ENCODE measurements around the gene RCC1.
"Not testable (repeated sequence)": the region's sequence is repeated elsewhere in the genome, so short reads cannot be mapped to it uniquely, and the experiment has no call there.

Gene RCC1

GRCh38 chr1:28545246-28545628, 39.4 kb downstream of the RCC1 start:
- no peak for DNase-seq (ENCODE audit: low read depth)

DNA sequence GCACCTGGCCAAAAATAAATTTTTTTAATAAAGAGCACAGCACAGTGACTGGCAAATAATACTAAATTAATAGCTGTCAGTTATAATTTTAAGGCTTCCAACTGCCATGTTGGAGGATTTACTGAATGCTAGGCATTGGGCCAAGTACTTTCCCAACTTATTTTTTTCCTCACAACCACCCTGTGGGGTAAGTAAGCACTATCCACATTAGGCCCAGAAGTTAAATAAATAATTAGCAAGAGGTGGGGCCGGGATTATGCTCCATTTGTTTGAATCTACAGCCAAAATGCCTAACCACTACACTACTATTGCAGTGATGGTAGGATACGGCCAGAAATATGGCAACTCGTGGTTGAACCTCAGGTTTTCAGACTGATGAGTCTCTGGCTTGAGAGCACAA, 42.5 kb downstream of the RCC1 start:
- peak; percentile 24 for DNase-seq (ENCODE audit: low read depth)

GRCh38 chr1:28551381-28551780, 45.5 kb downstream of the RCC1 start:
- DNase-seq (ENCODE audit: low read depth), result no peak

GRCh38 chr1:28552758-28553663, 47.2 kb downstream of the RCC1 start, which contains the start of gene TRNAU1AP:
TRNAU1AP (plus strand) TSS chr1:28553085; CDS start chr1:28553111, 26 bp downstream.
- peak; percentile 93 for DNase-seq (ENCODE audit: low read depth)

GRCh38 chr1:28560886-28561285, 55.0 kb downstream of the RCC1 start:
- DNase-seq (ENCODE audit: low read depth), result no peak

- DNase-seq (ENCODE audit: low read depth), result no peak
These were observed 58.5 kb downstream of the RCC1 start for GRCh38 chr1:28564310-28564709.

DNA sequence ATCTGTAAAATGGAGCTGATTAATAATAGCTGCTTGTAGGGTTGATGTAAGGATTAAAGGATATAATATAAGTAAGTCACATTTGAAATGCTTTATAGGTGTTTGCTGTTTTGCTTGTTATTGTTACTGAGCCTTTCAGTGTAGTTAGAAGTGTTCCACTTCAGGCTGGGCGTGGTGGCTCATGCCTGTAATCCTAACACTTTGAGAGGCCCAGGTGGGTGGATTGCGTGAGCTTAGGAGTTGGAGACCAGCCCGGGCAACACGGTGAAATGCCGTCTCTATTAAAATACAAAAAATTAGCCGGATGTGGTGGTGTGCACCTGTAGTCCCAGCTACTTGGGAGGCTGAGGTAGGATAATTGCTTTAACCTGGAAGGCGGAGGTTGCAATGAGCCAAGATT, 59.2 kb downstream of the RCC1 start:
- no peak for DNase-seq (ENCODE audit: low read depth)

DNA sequence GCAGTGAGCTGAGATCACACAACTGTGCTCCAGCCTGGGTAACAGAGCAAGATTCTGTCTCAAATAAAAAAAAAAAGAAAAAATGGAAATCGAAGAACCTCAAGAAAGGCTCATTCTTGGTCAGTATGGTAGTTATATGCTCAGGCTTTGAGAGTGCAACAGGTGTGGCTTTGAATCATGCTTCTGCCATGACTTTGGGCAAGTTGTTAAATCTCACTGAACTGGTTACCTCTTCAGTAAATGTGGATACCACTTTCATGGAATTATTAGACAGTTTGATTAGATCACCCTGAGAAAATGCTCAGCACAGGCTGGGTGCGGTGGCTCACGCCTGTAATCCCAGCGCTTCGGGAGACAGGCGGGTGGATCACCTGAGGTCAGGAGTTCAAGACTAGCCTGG, 59.9 kb downstream of the RCC1 start:
- no peak for DNase-seq (ENCODE audit: low read depth)

DNA sequence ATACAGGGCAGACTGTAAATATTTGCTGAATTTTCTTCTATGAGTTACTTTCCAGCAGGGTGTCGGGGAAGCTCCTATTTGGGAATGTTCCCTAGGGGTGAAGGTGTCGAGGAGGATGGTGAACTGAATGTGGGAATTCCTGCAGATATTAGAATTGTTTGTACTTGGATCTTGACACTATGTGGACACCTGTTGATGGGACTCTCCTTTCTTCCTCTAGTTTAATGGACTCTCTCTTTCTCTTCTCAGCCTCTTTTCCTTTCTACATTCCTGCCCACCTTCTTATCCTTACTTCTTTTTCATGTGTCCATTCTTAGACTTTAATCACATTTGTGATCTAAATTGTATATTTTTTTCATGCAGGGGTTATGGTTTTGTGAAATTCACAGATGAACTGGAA, 61.1 kb downstream of the RCC1 start:
- DNase-seq (ENCODE audit: low read depth), result no peak

GRCh38 chr1:28571911-28572310, 66.1 kb downstream of the RCC1 start:
- DNase-seq (ENCODE audit: low read depth), result no peak

- DNase-seq (ENCODE audit: low read depth), result peak; percentile 89
These were observed 67.0 kb downstream of the RCC1 start for GRCh38 chr1:28572891-28573290.

- DNase-seq (ENCODE audit: low read depth), result no peak
These were observed 67.7 kb downstream of the RCC1 start for GRCh38 chr1:28573564-28573963.

DNA sequence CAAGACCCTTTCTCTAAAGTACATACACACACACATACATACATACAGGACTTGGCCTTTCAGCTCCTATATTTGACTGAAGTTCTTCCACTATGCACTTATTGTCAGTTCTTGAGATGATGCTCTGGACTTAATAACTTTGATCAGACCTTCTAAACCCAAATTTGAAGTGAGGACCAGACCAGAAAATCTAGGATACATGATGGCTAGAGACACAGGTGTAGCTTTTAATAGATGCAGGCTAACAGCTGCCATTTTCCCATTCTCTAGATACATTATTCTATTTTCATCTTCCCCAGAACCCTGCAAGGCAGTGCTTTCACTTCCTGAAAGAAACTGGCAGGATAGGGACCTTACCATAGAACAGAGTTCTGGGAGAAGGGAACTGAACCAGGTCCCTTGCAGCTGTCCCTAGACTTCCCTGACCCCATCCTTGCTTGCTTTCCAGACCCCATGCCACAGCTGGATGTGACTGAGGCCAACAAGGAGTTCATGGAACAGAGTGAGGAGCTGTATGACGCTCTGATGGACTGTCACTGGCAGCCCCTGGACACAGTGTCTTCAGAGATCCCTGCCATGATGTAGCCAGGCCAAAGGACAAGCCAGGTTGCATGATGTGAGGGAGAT, 71.3 kb downstream of the RCC1 start:
- DNase-seq (ENCODE audit: low read depth), result no peak

DNA sequence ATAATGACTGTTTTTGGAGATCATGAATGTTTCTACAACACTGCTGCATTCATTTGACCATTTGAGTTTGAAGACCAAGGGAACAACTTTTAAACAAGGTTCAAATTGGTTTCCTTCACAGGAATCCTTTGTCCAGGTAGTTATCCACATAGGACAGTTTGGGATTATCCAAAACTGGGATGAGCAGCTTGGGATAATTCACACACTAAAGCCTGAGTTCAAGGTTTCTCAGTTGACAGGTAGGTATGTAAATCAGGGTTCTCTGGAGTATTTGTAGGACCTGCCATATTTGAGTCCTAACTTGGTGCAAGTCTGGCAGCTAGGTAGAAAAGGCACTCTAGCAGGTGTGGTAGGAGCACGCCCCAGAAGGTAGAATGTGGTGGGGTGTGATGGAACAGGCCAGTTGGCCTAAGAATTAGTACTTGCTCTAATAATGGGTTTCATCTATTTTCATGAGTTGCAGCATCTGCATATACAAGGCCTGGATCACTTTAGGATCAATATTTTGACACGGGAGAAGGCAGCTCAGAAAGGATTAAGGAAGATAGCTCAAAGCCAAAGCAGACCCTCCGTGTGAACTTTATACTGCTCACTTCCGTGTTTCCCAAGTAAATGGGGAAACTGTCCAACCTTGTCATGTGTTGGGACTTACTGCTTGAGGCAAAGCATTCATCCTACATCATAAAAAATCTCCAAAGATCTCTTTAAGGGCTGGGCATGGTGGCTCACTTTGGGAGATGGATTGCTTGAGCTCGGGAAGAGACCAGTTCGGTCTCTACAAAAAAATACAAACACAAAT, 72.1 kb downstream of the RCC1 start:
- no peak for DNase-seq (ENCODE audit: low read depth)

GRCh38 chr1:28578696-28579218, 72.9 kb downstream of the RCC1 start:
- DNase-seq (ENCODE audit: low read depth), result no peak

- no peak for DNase-seq (ENCODE audit: low read depth)
These were observed 73.6 kb downstream of the RCC1 start for GRCh38 chr1:28579401-28579800.

- peak; percentile 26 for DNase-seq (ENCODE audit: low read depth)
These were observed 75.1 kb downstream of the RCC1 start for GRCh38 chr1:28580722-28581530.

- DNase-seq (ENCODE audit: low read depth), result peak; percentile 94
These were observed 75.8 kb downstream of the RCC1 start for GRCh38 chr1:28581531-28582247.

DNA sequence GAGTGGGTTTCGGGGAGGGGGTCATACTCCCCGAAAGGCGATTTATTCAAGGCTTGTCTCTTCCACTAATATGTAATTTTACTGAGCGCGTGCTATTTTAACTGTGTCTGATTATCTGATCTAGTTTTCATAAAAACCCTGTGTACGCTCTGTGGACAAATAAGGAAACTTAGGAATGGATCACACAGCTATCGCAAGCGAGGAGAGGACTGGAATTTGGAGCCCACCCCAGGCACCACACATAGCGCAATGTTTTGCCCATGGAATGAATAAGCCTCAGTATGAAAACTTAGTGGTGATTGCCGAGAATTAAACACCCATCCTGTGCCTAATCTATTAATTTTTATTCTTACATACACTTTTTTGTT, 76.4 kb downstream of the RCC1 start:
- peak; percentile 29 for DNase-seq (ENCODE audit: low read depth)

- DNase-seq (ENCODE audit: low read depth), result not testable (repeated sequence)
These were observed 80.9 kb downstream of the RCC1 start for GRCh38 chr1:28586585-28587391.
